Ishikawa (cell line): Measurements from ENCODE around the gene SORCS3.

Experiments
- EGR1 ChIP-seq: IDR thresholded peaks from 2 replicates; pipeline ENCODE4 v1.6.1; 2012
- MAX ChIP-seq: IDR thresholded peaks from 2 replicates; pipeline ENCODE4 v1.6.1; 2012
- TAF1 ChIP-seq: IDR thresholded peaks from 2 replicates; pipeline ENCODE4 v1.6.1; 2012; ENCODE audit warnings: low read depth, mild to moderate bottlenecking

- no peak for TF ChIP-seq EGR1
- no peak for TF ChIP-seq TAF1
- no peak for TF ChIP-seq MAX
Observed at GRCh38 chr10:105024184-105024583, 383.1 kb downstream of the SORCS3 start.
